Fibroblast of peridontal ligament (primary cell): ENCODE results near the gene CHPF.

Experiments
- DNase-seq: peaks from one replicate; pipeline ENCODE4 v3.0.0-alpha.2; 2010; ENCODE audit errors: extremely low read depth

The CHPF gene

DNA sequence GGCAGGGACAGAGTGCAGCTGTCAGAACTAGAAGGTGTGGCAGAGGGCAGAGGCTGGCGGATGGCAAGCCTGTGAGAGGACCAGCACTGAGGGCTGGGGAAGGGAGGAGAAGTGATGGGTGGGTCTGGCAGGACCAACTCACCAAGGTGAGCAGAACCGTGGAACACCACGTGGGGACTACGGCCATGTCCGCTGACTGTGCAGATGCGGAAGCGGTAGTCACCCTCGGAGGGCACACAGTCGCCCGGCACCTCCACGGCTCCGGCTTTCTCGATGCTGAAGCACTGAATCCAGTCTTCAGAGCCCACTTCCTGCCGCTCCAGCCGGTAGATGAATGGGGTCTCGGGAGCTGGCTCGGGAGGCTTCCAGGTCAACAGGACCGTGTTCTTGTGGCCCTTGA, 23.5 kb upstream of the CHPF start:
- DNase-seq: no peak

DNA sequence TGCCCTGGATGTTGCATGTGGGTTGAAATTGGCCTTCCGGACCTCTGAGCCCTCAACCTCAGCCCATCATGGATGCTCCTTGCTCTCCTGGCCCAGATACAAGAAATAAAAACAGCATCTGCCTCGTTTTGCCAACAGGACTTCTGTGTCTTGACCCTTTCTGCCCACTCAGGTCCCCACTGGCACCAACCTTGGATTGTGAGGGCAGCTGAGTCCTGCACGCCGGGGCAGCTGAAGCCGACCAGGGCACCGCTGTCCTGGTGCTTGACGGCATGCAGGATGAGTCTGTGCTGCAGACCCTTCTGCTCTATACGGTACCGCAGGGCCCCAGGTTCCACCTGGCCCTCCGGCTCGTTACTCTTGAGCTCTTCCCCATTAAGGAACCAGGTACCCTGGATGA, 23.0 kb upstream of the CHPF start:
- no peak for DNase-seq

DNA sequence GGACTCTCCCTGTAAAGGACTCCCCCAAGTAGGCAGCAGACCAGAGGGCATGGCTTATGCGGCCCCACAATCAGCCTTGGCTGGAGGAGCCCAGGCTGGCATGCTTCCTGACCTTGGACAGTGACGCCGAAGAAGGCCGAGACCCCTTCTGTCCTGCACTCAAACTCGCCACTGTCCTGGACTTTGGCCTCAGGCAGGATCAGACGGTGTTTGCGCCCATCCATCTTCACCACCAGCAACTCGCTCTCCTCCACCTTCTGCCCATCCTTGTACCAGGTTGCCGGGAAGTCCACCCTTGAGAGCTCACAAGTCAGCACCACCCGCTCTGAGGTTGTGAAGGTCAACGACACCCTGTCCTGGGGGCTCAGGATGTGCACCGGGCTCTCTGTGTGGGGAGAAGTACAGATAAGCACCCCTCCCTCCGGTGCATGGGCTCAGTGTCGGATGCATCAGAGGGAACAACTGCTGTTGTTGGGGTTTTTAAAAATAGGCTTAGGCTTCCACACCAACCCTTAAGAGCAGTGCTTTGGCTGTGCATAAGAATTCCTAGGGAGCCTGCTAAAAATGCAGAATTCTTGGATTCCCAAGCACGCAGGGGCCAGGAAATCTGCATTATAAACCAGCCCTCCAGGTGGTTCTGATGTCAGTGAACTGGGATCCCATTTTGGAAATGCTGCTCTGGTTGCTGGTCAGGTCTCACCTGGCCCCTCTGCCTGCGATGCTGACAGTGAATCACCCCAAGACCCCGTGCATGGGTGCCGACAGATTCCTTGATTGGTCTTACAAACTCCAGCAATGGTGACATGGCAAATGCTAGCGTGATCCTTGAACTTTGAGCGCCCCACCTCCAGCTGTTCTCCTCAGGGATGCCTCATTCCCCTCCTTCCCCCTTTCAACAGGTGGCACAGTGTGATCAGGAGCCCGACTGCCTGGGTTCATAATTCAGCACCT, 21.8 kb upstream of the CHPF start:
- no peak for DNase-seq

DNA sequence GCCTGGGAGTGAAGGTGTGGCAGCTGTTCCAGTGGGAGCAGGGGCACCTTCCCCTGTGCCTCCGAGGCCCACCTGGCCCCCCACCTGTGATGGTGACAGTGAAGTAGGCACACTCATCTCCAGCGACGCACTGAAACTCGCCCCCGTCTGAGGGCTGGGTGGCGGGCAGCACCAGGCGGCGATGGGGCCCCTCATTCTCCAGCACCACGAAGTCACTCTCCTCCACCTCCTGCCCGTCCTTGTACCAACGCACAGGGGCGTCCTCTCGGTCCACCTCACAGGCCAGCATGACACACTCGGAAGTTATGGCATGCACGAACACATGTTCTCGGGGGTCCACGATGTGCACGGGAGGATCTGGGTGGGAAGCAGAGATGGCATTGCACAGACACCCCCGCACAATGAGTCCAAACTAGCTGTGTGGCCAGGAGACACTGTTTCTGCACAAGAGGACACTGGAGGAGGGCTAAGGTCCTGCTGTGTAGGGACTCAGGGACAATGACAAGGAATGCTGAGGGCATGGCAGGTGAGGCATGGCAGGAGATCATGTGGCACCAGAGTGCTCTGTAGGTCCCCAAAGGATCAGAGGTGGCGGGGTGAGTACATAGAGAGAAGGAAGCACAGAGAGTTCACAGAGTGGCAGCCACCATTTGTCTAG, 19.8 kb upstream of the CHPF start:
- DNase-seq: no peak

DNA sequence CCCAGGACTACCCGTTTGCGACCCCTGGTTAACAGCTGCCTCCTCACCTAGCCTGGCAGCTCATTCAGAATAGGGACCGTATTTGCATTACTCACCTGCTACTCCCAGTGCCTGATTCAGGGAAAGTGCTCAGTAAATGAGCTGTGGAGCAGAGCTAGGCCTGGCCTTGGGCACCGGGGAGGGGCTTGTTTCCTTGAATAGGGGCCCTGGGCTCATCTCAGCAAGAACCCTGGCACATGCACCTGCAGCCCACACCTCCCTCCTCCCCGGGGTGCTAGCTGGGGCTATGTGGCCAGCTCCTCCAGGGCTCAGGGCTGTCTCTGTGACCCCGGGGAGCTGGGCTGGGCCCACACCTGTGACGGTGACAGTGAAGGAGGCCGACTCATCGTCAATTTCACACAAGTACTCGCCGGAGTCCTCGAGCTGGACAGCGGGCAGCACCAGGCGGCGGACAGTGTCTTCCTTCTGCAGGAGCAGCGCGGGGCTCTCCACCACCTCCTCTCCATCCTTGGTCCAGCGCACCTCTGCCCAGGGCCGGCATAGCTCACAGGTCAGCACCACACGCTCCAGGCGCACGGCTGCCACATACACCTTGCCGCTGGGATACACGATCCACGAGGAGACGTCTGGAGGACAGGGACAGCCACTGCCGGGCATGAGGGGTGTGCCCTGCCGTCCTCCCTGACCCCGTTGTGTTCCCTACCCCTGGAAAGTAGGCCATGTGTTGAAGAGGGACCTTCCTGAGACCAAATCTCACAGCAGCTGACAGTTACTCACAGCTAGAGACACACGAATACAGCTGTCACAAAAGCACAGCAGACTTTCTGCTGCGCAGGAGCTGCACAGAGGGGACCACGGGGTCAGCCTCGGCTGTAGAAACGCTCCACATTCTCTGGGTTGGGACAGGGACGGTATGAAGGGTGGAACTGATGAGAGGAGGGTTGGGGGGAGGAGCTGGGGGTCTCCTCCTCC, 18.7 kb upstream of the CHPF start:
- DNase-seq: no peak

DNA sequence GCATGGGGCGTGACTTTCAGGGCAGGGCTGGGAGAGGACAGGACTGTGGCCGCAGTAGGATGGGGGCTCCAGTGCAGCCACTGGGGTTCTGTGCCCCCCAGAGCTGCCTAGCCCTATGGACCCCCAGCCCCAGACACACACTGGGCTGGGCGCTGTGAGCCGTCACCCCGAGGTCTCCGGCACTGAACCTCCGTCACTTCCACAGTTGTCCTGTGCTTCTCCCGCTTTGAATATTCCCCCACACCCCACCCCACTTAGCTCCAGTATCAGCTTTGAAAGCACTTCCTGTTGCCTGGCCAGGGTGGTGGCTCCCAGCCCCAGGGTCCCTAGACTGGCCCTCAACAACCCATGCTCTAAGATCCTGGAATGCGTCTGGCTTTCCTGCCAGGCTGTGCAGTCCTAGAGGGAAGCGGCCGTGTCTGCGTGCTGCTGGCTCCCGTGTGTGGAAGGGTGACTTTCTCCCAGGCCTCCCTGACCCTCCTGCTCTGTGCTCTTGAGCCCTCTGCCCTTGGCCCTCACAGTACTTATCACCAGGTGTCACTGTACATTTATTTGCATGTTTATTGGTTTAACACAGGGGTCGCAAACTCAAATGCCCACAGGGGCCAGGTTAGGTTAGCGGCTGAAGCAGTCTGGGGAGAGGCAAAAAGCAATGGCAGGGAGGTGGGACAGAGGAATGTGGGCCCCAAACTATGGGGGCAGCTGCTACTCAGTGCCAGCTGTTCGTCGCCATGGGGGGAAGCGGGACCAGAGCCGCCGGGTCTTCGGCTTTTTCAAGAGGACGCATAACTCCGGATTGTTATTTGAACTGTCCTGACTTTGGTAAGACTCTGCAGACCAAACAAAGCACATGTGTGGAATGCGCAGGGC, 17.8 kb upstream of the CHPF start:
- DNase-seq: no peak

DNA sequence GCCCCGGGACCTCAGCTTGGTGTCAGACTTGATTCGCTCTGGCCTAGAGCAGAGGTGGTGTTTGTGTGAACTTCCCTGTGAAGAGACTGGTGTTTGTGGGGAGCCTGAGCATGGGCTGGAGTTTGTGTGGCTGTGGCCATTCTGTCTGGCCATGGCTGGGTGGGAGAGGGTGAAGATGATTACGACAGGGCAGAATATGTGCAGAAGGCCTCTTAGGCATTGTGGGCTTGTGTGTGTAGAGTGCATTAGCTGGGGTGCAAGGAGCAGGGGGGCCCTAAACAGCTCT, 17.2 kb upstream of the CHPF start:
- DNase-seq: no peak

DNA sequence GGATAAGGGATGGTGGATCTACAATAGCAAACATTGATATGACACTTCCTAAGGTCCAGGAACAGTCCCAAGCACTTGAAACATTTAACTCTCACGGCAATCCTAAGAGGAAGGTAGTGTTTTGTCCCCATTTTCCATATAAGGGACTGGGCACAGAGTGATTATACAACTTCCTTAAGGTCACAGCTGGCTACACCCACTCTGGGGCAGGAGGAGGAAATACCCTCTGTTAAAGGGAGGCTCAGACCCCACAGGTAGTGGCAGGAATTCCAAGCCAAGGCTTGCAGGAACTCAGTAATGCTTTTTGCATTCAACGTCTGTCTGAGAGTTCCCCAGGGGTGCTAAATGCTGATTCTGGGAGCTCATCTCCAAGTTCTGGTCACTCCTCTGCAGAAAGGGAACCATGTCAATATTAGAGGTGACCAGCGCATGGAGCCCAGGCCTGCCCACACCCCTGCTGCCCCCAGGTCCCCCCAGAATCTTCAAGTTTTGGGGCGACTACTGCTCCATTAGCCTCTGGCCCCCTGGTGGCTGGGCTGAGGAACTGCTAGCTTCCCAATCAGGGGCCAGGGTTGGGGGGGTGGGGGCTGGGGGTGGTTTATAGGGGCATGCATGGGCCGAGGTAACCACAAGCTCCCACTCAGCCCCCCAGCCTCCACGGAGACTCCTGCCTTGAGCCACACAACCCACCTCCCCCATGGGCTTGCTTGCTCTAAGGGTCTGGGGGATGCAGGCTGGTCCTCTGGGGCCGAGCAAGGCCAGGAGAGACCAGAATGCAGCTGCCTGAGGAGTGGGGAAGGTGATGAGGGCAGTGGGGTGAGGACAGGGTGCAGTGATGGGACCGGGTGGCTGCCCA, 16.7 kb upstream of the CHPF start:
- DNase-seq: no peak

DNA sequence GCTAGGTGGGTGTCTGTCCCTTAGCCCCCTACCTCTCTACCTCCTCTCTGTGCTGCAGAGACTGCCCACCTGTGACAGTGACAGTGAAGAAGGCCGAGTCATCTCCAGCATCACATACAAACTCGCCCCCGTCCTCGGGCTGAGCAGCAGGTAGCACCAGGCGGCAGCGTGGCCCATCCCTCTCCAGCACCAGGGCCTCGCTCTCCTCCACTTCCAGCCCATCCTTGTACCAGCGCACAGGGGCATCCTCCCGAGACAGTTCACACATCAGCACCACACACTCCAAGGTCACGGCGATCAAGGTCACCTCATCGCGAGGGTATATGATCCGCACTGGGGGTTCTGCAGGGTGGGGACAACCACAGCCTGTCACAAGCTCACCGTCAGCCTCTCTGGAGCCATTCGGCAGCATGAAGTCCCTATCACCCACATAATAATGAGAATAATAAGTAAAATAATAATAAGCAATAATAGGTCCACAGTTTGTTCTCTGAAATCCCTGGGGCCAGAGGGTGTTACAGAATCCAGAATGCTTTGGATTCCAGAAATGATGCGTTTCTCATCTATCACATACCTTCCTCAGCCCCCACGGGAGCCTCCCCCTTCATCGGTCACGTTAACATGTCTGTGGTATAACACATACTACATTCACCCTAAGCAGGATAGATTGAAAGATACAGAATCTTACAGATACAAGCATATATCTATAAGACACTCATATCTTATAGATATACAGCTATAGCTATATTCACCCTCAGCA, 15.7 kb upstream of the CHPF start:
- no peak for DNase-seq

DNA sequence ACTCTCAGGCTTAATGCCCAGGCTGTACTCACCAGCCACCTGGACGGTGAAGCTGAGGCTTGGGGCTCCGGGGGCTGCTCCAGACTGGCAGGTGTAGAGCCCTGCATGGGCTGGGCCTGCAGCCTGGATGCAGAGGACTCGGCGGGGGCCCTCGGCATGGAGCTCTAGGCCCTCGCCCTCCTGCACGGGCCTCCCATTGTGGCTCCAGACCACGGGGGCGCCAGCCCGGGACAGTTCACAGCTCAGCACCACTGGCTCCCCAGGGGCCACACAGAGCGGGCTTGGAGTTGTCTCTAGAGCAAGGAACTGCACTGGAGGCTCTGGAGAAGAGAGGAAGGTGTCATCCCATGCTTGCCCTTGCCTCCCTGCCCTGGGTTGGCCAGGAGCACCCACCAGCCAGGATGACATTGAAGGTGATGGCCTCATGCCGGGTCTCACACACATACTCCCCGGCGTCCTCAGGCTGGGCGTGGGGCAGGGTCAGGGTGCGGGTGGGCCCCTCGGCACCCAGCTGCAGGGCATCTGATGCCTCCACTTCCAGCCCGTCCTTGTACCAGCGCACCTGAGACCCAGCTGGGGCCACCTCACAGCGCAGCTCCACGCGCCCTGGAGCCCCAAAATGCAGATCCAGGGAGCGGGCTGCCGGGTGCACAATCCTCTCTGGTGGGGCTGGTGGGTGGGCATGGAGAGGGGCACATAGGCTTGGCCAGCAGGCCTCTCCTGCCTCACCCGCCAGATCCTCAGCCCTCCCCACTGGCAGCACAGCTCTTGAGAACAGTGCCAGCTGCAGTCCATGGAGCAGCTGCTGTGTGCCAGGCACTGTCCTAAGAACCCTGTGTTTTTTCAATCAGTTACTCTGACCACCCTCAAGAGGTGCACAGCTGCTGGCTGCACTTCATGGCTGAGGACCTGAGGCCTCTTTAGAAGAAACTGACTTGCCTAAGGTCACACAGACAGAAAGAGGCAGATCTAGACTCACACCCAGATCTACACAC, 14.5 kb upstream of the CHPF start:
- no peak for DNase-seq

DNA sequence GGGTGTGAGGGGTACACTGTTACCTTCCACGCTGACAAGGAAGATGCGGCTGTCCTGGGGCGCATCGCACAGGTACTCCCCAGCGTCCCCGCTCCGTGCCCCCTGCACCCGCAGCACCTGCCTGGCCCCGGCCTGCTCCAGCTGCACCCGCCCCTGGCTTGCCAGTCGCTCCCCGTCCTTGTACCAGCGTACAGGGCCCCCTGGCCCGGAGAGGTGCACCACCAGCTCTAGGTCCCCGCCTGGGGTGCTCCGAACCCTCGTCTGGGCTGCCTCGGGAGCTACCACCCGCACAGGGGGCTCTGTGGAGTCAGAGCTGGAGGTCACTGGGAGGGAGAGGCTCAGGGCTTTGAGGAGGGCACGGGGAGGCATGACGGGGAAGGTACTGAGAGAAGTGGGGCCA, 13.7 kb upstream of the CHPF start:
- no peak for DNase-seq

DNA sequence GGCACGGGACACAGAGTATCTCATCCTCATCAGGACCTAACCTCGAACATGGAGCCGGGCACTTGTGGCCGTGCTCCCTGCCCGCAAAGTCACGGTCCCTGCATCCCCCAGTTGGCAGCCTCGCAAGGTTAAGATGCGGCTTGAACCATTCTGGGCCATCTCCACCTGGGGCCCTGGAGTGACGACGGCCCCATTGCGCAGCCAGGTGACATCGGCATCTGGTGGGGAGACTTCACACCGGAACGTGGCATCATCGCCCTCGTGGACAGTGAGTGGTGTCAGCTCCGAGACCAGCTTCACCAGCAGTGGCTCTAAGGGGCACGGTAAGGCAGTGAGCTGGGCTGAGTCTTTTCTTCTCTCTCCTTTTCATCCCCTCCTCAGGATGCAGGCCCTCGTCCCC, 12.8 kb upstream of the CHPF start:
- no peak for DNase-seq

DNA sequence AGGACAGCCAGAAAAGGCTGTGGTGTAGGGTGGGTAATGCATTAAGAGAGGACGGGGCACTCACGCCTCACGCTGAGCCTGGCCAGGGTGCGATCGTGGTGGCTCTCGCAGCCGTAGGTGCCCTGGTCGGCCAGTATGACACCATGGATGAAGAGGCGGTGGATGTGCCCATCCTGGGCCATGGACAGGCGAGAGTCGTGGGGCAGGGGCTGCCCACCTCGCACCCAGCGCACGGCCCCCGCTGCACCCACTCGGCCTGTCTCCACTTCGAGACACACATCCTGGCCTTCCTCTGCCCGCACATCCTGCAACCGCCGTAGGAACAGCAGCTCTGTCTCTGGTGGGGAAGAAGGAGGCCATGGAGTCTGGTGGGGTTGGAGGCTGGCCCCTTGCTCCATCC, 12.3 kb upstream of the CHPF start:
- no peak for DNase-seq

DNA sequence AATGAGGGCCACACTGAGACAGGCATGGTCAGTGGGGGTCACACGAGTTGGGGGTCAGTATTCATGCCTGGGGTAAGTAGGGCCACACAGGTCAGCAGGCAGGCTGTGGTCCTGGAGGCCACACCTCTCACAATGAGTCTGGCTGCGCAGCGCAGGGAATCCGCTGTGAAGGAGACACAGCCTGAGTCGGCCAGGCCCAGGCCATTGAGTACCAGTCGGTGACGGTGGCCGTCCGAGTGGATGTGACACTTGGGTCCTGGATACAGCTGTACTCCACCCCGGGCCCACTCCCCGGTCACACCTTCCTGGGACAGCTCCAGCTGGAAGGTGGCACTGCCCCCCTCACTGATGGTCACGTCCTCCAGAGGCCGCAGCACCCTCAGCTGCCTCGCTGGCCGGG, 10.7 kb upstream of the CHPF start:
- DNase-seq: no peak

DNA sequence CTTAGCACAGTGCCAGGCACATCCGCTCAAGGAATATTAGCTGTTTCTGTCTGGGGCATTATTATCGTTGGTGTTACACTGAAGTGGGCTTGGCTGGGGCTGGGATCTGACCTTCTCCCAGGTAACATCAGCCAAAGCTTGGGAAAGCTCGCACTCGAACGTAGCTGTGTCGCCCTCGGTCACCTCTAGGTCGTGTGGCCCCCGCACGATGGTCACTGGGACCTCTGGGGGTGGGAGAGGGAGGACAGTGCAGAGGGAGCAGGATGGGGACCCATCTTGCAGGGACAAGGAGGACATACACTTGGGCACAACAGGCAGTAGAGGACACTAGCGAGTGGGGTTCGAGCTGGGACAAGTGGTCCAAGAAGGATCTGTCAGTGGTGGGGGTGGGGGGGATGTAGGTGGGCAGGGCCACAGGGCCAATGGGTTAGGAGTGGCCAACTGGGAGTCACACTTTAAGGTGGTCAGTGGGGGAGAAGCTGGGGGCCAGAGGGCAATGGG, 9.9 kb upstream of the CHPF start:
- no peak for DNase-seq

DNA sequence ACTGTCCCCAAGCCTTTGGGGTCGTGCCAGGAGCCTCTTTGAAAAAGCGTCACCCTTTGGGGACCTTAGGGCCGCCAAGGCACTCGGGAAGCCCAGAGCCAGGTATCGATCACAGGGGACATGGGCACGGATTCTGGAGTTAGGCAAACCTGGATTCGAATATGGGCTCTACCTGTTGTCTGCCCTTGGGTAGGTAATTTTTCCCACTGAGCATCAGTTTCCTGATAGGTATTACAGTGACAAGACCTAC, 9.5 kb upstream of the CHPF start:
- no peak for DNase-seq

DNA sequence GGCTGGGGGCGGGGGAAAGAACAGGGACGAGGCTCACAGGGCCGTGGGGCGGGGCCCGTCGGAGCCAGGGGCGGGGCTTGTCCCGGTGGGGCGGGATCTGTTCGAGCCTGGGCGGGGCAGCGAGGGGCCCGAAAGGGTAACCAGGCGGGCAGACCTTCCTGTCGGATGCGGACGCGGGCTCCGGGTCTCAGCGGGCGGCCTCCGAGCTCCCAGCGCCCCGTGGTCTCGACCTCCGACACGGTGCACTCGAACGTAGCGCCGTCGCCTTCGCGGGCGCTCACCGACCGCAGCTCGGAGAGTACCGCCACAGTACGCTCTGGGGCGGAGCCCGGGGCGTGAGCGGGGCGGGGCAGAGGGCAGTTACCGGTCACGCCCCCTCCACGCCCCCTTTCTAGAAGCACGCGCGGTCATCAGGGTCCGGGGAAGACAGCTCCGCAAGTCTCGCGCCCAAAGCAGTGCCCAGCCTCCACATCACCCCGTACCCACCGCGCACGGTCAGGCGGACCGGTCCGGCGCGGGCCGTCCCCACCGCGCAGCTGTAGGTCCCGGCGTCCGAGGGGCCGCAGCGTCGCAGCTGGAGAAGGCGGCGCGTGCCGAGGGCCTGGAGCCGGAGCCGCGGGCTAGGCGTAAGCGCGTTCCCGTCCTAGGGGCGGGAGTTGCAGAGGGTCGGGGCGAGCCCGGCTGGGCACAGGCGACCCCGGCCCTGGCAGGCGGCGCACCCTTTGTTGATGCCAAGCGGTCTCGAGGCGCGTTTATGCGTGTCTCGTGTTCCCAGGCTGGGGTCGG, 9.0 kb upstream of the CHPF start:
- DNase-seq: peak; percentile 61
